Inflammatory macrophage treated with lipopolysaccharide for 1 hour (primary cell): Measurements from ENCODE around the gene GALNT16.

Experiments used
- DNase-seq, 2 donors: peaks; one replicate each; pipeline ENCODE4 v3.0.0-alpha.2; 2020 to 2022

Gene GALNT16

DNA sequence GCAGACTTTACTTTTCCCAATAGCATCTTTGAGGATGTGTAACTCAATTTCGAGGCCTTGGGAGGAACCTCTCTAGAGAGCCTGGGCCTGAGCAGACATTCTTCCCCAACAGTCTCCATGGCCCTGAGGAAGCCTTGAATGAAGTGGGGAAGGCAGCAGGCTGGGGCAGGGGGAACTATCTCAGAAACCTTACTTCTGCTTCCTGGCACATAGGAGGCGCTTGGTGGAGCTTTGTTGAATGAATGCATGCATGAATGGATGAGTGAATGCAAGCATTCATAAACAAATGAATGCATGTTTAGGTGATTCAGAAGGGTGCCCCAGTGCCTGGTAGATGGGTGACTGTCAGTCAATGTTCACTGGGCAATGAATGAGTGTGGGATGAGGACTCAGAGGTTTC is 58.3 kb downstream of the GALNT16 start:
- DNase-seq = peak; percentile 6 to 21

DNA sequence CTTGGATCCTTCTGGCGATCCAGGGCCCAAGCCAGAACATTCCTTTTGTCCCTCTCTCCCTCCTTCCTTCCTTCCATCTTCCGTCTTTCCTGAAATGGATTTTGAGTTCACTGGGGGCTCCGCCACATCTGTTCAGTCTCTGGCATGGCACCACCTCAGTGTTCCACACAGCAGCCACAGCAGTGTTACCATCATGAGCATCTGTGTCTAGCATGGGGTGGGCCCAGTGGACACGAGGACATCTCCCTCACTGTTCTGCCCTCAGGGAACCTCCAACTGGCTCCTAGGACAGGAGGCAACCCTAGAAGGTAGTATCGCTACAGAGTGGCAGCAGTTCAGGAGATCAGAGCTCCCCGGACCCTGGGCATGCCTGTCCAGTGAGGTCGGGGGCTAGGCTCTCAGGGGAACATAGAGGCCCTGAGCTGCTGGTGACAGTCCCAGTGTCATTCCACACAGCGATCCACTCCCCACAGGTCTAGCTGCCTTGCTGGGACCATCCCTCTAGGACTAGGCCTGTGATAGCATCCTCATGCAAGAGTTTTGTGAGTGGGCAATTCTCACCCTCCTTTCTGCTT is 59.0 kb downstream of the GALNT16 start:
- no peak for DNase-seq

DNA sequence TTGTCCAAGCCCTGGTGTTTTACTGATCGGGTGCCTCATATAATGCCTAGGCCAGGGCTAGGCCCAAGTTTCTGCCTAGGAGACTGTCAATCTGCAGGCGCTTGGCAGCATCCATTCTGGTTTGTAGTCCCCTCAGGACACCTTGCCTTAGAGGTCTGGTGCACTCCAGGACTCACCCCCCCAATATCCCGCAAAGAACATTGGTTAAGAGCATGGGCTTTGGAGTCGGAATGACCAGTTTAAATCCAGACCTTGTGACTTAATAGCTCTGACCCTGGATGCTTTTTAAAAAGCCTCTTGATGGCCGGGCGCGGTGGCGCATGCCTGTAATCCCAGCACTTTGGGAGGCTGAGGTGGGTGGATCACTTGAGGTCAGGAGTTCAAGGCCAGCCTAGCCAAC is 60.0 kb downstream of the GALNT16 start:
- no peak for DNase-seq

DNA sequence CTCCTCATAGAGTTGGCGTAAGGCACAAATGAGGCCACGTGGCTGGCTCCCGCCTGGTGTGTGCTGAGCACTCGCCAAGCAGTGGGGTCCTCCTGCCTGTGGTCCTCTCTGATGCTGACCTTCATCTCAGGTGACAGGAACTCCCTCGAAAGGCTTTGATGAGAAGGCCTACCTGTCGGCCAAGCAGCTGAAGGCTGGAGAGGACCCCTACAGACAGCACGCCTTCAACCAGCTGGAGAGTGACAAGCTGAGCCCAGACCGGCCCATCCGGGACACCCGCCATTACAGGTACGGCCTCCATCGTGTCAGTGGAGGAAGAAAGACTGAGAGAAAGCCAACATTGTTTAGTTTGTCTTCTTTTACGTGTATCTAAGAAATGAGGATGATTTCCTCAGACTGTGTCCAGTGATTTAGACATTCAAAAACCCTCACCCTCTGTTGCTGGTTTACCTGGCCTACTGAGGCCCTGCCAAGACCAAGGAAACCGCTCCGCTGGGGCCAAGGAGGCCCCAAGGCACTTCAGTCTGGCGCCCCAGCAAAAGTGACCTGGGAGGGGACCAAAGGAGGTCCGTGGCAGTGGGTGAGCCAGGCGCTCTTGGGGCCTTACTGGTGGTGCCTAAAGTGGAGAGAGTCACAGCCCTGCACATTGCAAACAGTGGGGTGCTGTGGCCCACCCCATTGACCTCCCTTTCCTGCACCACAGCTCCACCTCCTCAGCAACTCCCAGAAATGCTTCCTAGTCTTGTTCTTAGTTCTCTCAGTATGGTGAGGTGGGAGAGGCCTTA is 60.8 kb downstream of the GALNT16 start:
- no peak for DNase-seq

DNA sequence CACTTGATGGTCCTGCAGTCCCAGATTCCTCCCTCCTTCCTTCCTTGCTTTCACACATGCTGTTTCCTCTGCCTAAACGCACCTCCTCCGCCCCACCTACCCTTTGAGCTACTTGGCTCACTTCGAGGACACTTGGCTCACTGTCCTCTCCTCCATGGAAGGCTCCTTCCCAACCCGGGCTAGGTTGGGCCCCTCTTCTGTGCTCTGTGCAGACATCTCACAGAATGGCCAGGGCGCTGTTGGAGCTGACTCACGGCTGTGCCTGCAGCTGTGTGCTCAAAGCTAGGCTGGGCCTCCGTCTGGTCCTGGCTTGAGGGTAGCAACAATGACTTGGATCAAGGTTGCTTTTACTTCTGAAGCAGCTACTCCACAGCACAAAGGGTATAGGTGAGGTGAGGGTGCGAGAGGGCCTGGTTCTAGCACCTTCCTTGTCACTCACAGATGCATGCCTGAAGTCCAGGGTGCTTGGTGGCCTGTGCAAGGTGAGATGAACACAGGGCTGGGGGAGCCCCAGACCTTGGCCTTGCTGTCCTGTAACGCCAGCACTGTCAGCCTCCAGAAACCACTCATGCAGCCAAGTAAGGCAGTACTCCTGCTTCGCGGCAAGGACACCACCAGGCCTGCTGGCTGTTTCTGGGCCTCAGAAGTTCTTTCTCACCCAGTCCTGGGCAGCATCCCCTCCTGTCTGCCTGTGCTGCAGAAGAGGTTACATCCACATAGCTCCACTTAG is 61.8 kb downstream of the GALNT16 start:
- no peak for DNase-seq

DNA sequence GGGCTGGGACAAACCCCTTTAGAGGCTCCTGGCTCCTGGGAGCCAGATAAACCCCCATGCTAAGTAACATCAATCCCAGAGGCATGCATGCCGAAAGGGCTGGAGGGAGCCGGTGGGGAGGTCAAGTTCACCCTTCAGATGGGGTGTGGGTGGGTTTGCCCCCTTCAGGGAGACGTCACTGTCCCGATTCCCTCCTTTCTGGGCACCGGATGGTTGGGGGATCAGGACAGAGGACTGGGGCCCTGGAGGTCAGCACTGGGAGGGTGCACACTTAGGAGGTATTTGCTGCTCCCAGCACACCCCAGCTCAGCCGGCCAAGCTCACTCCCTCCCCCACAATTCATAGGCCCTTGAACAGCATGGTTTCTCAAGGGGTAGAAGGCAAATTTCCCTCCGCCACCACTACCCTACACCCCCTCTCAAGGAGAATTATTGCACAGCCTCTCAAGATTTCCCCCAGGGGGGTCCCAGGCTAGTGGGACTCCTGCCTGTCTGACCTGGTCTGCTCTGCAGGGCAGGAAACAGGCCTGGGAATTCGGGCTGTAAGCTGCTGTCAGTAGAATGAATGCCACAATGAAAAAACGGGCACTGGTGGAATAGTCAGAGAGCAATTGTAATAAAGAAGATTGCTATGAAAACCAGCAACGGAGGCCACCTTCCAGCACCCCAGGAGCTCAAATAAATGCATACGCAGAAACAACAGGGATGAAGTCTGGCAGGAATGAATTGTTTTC is 63.5 kb downstream of the GALNT16 start:
- no peak for DNase-seq

DNA sequence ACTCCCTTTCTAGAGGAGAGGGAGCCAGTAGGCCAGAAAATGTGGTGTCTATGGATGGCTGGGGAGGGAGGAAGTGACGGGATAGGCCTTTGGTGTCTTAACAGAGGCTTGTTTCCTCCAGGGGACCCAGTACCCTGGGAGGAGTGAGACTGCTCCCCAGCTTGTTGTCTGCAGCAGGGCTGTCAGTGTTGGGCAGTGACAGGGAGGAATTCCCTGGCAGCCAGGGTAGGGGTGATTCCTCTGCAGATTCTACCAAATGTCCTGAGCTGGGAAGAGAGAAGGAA is 64.0 kb downstream of the GALNT16 start:
- no peak for DNase-seq

DNA sequence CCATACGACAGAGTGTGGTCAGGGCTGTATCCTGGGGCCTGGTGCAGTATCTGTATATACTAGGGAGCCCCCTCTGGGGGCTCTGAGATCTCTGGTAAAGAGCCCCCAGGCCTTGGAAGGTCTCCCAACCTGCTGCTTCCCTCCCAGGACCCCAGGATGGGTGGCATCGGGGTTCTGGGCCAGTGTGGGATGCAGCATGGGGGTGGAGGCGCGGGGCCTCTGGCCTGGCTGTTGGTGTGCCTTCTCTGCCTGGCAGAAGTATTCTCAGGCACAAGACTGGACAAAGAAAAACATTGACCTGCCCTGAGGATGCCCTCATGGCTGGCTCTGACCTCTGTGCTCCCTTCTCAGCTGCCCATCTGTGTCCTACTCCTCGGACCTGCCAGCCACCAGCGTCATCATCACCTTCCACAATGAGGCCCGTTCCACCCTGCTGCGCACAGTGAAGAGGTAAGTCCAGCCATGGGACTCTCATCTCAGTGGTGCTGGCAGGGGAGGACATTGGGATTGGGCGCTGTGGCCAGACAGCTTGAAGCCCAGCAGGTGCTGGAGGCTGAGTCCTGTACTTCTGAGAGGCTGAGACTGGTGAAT is 64.5 kb downstream of the GALNT16 start:
- DNase-seq = no peak

DNA sequence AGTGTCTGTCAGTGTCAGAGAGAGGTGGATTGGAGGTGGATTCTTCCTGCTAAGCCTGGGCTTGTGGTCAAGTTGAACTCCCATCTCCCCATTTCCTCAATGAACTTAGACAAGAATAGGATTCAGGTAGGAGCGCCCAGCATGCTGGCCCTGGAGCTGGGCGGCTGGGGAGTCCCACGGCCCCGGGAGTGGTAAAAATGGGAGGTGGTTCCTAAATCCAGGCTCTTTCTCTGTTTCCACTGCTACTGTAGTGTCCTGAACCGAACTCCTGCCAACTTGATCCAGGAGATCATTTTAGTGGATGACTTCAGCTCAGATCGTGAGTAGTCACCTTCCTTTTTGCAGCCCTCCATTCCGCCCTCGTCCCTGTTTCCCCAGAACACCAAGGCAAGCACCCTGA is 65.1 kb downstream of the GALNT16 start:
- no peak for DNase-seq

DNA sequence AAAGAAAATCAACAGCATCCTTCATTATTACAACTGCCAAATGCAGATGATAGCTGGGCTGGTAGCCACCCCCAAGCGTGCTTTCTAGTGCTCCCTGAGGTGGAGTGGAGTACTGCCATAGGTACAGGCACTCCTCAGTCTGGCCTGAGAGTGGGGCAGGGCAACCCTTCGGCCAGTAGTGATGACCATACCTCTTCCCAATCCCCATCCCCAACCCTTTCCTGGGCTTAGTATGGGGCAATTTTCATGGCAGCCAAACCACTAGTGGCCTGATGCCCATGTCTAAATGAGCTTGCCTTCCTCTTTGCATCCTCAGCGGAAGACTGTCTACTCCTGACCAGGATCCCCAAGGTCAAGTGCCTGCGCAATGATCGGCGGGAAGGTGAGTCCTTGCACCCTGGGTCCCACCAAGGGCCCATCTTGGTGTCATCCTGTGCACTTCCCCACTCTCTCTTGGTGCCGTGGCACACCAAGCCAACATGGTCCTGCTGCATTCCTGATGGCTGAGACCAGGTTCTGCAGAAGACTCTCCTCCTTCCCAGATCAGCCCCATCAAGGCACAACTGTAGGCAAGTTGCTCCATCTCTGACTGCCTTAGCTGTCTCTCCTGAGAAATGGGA is 65.8 kb downstream of the GALNT16 start:
- no peak for DNase-seq

DNA sequence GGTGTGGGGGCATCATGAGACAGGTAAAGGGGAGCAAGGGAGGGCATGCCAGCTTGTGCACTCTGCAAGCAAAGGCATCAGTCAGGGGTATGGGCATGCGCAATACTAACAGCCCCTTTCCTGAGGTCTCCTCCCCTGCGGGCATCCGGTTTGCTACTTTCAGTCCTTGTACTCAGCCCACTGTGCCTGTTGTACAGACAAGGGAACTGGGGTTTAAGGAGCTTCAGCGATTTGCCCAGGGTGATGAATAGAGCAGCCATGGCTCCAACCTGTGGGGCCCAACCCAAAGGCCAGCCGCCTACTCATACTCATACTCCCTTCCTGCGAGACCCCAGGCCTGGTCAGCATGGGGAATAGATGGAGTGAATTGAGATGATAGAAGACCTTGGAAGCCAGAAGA is 66.7 kb downstream of the GALNT16 start:
- DNase-seq = no peak

DNA sequence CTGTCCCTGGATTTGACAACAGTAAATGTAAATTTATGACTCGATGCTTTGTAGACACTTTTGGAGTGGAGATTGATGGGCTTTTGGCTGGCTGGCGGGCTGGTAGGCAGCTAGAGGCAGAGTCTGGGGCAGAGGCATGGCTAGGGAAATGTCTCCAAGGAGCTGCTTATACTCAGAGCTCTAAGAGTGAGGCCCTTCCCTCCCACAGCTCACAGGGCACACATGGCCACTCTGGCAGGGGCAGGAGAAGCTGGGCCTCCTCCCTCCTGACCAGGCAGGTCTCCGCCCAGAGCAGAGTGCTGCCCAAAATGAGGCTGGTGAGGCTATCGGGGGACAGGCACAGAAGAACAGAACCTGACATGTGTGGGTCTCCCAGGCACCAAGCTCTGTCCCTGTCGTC is 67.5 kb downstream of the GALNT16 start:
- no peak for DNase-seq

DNA sequence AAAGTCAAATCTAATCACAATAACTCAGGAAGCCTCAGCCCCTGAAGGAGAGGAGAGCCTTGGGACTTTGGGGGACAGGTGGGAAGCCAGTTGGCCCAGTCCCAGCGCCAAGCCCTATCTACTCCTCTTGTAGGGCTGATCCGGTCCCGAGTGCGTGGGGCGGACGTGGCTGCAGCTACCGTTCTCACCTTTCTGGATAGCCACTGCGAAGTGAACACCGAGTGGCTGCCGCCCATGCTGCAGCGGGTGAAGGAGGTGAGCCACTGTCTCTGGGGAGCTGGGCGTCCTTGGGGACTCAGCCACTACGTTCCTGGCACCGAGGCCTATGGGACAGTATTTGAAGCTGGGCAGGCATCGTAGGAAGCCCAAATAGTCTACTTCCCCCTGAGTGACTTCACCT is 68.4 kb downstream of the GALNT16 start:
- no peak for DNase-seq

DNA sequence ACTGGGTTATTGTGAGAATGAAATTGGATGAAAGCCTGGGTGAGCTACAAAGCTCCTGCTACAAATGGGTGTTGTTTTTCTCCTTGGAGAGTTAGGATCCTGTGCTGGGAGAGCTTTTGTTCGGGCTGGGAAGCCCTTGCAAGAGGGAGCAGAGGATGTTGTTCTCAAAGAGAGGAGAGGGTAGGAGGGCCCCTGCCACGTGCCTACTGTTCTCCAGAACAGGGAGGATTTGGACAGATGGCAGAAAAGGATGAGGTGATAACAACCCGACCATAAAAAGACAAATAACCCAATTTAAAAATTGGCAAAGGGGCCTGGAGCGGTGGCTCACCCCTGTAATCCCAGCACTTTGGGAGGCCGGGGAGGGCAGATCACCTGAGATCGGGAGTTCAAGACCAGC is 68.8 kb downstream of the GALNT16 start:
- DNase-seq = no peak

DNA sequence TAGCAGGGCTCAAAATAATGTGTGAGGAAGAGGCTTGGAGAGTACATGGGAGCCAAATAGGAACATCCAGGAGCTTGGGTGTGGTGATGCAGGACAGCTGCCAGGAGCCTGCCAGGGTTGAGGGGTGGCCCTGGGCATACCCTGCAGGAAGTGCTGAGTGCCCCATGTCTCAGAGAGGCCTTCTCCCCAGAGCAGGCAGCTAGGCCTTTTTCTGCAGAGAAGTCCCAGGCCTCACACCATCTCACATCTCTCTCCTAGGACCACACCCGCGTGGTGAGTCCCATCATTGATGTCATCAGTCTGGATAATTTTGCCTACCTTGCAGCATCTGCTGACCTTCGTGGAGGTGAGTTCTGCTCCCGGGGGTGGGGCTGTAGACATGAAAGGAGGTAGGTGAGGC is 71.2 kb downstream of the GALNT16 start:
- DNase-seq = no peak

DNA sequence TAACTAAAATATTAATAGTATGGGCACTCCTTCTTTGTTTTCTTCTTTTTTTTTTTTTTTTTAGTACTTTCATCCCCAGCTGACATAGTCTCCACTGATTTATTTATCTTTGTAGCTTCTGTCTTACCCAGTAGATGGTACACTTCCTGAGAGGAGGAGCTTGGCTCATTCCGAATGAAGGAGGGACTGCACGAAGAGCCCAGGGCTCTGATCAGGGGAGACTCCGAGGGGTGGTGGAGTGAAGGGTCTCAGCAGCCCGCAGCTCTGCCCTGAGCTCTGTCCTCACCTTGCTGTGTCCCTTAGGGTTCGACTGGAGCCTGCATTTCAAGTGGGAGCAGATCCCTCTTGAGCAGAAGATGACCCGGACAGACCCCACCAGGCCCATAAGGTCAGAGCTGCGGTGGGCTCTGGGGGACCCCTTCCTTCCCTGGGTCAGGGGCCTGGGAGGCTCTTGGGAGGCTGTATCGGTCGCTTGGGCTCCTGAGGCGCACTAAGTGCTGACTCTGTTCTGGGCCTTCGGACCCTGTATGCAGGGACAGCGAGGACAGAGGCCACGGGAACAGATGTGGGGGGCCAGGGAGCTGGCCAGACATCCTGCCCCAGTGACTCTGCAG is 72.9 kb downstream of the GALNT16 start:
- DNase-seq = no peak

DNA sequence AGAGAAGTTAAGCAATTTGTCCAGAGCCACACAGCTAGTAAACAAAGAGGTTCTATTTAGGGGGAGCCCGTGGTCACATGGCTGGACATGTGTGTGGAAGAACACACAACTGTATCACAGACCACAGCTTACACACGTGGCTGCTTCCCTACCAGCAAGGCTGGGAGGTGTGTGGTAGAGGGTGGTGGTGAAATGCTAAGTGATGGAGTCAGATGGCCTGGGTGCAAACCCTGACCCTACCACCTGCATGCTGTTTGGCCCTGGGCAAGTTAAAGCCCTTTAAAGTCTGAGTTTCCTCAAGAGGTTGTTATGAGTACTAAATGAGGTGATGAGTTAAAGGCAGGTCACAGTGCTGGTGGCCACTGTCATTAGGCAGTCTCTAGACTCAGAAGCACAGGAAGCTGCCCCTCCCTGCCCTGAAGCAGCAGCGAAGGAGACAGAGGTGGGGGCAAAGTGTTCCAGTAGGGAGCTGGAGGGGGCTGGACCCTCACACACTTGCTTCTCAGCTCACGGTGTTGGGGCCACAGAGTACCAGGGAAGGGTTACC is 73.9 kb downstream of the GALNT16 start:
- no peak for DNase-seq

DNA sequence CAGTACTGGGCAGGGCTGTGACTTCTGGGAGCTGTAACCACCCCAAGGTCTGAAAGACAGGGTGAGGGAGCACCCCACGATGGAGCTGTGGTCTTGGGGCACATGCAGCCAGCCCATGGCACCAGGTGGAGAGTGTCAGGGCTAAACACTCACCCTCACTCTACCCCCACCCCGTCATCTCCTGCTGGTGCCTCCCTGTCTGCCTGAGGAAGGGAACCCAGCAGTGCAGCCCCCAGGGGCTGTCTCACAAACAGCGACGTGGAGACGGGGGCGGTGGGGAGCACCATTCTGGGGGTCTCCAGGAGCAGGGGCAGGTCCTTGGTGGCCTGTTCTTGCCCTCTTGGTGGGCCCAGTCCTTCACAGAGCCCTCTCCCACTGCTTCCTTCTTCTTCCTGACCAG is 74.6 kb downstream of the GALNT16 start:
- no peak for DNase-seq

DNA sequence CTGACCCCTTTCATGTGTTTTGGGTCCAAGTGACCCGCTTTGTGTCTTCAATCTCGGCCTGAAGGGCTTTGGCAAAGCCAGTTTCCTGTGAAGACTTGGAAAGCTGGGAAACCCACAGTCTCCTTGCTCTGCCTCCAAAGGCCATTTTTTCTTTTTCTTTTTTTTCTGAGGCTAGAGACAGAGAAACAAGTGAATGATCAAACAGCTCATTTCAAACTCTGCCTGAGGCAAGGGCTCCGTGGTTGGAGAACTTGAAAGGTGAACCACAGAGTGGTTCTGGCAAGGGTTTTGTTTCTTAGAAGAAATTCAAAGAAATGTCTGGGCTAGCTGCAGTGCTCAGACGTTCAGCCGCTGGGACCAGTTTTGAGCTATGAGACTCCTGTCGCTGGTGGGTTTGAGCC is 75.4 kb downstream of the GALNT16 start:
- no peak for DNase-seq

DNA sequence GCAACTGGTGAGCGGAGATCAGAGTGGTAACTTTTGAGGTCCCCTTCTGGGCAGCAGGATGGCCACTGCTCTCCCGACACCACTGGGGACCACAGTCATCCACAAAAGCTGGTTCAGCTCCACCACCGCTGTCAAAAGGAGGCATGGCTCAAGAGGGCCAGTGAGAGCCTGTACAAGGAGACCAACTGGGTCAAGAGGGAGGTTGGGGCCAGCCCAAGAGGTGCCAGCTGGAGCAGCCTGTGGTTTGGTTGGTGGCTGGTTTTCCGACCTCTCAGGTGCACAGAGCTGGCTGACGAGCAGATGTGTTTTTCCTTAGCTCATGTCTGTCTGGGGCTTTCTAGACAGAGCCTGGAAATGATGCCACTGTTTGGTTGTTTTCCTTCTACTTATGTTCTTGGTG is 78.0 kb downstream of the GALNT16 start:
- no peak for DNase-seq

DNA sequence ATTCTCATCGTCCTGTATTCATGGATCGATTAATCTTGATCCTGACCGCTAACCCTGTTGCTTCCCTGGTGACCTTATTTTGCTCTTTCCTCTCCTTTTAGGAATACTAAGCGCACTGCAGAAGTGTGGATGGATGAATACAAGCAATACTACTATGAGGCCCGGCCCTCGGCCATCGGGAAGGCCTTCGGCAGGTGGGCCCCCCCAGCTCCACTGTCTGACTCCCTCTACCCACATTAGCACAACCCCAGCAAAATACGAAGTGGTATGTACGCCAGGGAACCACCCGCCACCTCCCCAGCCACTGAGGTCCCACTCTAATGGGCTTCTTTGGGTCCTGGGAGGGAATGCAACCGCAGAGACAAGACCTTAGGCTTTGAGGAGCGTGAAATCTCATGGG is 79.5 kb downstream of the GALNT16 start:
- DNase-seq = no peak

DNA sequence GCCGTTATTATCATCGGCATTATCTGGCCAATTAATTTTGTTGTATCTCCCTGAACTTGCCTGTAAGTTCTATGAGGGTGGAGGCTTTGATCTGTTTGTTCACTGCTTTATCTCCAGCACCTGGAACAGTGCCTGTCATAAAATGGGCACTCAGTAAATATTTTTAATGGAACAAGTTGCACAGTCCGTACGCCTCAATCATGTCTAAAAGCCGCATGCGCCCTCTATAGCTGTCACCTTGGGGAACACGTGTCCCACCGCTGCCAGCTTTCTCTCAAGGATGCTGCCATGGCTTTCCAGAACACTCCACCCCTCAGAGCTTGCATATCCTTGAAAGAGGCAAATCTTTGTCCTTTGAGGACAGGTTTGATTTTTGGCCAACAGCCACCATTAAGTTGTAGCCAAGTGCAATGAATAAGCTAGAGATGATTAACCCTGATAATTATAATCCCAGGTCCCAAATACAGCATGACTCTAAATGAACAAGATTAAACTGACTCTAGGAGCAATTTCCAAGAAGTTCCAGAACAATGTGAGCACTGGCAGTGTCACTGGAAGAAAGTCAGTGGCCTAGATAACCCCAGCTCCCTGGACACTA is 83.1 kb downstream of the GALNT16 start:
- DNase-seq = no peak
